SU-DHL-6 (cell line): ENCODE measurements around the gene FOXC1.

Source experiments
- CTCF ChIP-seq: fragments of 200-600 bp; sonication (generic); IDR thresholded peaks from one replicate; pipeline ENCODE4 v1.5.1; 2017; ENCODE audit warnings: antibody characterized with exemption, mild to moderate bottlenecking, low read length, moderate library complexity; ENCODE audit not compliant: insufficient read depth, poor library complexity, severe bottlenecking
- EZH2phosphoT487 ChIP-seq: fragments of 200-600 bp; sonication (generic), shearing (Covaris generic); conservative IDR thresholded peaks from 2 replicates; pipeline ENCODE4 v1.6.1; 2018; ENCODE audit warnings: mild to moderate bottlenecking, antibody characterized with exemption, low read length, moderate library complexity, mixed read lengths

- TF ChIP-seq CTCF (no peak), EZH2phosphoT487 (no peak)
Observed at GRCh38 chr6:1626481-1626880, 16.8 kb downstream of the FOXC1 start.
